Activated CD8-positive, alpha-beta memory T cell treated with anti-CD3 and anti-CD28 coated beads, Interleukin-2, amount 50 U/mL, for 24 hours (primary cell): ENCODE measurements around the gene GSTM2.
"Not testable (repeated sequence)": the region's sequence is repeated elsewhere in the genome, so short reads cannot be mapped to it uniquely, and the experiment has no call there.

Source experiments
- DNase-seq: peaks from one replicate; pipeline ENCODE4 v3.0.0-alpha.2; 2020; ENCODE audit errors: extremely low read depth

Gene GSTM2

GRCh38 chr1:109644670-109645069, 23.2 kb upstream of the GSTM2 start:
- no peak for DNase-seq

GRCh38 chr1:109649491-109649914, 18.4 kb upstream of the GSTM2 start:
- DNase-seq, result no peak

GRCh38 chr1:109650609-109651008, 17.2 kb upstream of the GSTM2 start:
- no peak for DNase-seq

DNA sequence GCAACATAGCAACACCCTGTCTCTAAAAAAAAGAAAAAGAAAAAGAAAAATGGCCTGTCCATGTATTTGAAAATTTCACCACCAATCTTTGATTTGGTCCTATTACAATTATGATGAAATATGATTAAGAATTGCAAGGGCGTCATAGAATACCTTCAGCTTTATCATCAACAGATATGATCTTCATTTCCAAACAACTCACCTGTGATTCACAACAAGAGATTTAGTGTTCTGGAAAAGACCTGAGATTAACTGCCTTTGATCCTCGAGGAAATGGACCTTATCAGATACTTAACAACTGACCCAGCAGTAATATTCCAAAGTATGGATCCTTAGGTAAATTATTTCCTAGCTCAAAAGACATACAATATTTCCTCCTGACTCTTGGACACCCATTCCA, 15.5 kb upstream of the GSTM2 start:
- no peak for DNase-seq

- no peak for DNase-seq
These were observed 14.6 kb upstream of the GSTM2 start for GRCh38 chr1:109653306-109653705.

- DNase-seq, result no peak
These were observed 13.3 kb upstream of the GSTM2 start for GRCh38 chr1:109654519-109654918.

DNA sequence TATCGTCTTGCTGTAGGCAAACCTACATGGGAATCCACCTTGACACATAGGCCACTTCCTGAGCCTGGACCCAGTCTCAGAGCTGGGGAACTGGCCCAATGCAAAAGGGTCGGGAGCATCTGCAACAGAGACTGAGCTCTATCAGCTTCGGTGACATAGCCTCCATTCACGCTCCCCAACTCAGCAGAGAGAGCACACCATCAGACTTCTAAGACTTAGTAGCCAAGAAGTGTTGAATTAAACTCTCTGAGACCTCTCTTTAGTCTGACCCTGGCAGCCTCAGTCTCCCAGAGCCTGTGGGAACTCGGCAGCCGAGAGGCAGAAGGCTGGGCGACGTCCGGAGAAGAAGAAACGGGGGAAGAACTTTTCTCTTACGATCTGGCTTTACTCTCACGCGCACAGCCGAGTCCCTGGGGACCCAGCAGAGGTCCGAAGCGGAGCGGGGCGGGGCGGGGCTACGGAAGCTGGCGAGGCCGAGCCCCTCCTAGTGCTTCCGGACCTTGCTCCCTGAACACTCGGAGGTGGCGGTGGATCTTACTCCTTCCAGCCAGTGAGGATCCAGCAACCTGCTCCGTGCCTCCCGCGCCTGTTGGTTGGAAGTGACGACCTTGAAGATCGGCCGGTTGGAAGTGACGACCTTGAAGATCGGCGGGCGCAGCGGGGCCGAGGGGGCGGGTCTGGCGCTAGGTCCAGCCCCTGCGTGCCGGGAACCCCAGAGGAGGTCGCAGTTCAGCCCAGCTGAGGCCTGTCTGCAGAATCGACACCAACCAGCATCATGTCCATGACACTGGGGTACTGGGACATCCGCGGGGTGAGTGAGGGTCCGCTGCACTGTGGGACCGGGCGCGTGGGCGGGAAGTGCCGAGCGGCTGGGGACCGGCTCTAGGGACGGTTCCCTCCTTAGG, 12.0 kb upstream of the GSTM2 start, which contains the start of gene GSTM4:
Gene GSTM4 (plus strand): TSS at position 485 of the 905 bp plus-strand sequence. CDS start 291 bp downstream, at position 776.
- DNase-seq, result no peak

GRCh38 chr1:109657395-109657794, 10.5 kb upstream of the GSTM2 start:
- no peak for DNase-seq

DNA sequence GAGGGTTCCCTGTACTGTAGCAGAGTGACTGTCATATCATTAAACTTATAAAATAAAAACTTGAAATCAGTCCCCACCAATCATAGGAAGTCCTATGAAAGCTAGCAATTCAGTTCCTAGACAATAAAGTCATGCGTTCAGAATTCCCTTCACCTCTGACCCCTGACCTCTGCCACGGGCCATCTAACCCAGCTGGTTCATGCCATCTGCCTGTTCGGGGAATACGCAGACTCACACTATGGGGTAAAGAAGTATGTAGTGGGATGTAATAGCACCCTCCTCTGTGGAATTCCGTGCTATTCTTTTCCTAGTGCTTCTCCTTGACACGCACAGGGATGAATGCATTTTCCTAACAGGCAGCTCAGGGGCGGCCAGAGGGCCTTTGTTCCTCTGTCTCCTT, 9.9 kb upstream of the GSTM2 start:
- DNase-seq, result no peak

DNA sequence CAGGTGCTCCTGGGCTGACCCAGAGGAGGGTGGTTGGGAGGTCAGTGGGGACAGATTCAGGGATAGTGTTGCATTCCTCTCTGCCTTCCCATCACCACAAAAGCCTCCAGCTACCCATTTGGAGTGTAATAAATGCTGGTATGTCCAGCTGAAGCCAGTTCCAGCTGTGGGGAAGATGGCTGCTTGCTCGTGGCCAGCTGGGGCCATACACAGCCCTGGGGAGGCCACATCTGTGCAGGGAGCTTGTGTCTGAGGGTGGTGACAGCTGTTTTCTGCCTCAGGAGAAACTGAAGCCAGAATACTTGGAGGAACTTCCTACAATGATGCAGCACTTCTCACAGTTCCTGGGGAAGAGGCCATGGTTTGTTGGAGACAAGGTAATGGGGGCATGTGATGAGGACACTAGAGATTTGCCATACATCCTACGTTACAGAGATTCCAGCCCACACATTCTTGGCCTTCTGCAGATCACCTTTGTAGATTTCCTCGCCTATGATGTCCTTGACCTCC, 9.3 kb upstream of the GSTM2 start:
- no peak for DNase-seq

DNA sequence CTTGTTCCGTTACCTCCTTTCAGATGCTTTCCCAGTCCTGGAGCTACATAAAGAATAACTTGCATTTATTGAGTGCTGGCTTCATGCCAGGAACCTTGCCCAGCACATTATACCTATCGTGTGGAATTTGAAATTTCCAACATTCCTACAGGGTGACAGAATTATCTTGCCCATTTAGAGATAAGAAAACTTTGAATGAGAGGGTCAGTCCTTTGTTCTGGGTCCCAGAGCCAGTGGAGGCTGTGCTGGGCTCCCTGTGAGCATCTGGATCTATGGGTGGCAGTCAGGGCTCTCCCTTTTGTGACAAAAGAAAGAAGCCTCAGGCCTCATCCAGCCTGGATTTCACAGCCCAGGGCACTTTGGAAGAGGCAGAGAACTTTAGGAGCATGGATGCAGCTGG, 8.7 kb upstream of the GSTM2 start:
- no peak for DNase-seq

GRCh38 chr1:109659997-109660690, 7.7 kb upstream of the GSTM2 start:
- no peak for DNase-seq

- not testable (repeated sequence) for DNase-seq
These were observed 7.2 kb upstream of the GSTM2 start for GRCh38 chr1:109660691-109661026.

- no peak for DNase-seq
These were observed 6.5 kb upstream of the GSTM2 start for GRCh38 chr1:109661391-109661790.

DNA sequence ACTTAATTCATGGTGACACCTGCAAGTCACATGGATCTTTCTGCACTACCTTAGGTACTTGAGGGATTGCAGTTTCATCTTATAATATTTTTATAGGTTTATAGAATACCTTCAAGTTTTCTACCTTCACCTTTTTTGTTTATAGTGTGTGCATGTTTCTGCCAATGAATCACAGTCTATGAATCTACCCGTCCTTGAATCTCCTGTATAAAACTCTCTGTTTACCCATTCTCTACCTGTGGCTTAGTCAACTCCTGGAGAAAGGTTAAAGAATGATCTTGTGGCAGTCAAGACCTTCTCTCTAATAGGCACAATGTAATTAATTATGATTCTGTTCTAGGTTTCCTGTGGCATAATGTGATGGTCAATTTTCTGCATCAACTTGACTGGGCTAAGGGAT, 3.2 kb upstream of the GSTM2 start:
- DNase-seq, result no peak

DNA sequence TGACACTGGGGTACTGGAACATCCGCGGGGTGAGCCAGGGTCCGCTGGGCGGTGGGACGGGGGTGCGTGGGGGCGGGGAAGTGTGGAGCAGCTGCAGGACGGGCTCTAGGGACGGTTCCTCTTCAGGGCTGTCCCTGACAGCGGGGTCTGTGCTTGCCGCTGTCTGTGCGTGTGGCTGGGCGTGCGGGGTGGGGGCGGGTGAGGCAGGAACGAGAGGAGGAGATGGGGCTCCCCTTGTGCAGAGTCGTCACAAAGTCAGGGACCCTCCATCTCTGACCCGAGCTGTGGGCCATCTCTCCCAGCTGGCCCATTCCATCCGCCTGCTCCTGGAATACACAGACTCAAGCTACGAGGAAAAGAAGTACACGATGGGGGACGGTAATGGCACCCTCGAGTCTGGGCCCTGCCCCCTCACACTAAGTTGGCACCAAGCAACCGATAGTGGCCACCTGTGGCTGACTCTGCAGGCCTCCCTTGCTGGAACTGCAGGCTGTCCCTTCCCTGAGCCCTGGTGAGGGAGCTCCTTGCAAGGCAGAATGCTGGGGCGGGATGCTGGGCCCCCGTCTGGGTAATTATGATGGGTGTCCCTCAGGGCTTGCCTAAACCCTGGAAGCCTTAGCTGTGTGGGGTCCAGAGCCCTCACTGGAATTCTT, 392 bp downstream of the GSTM2 start:
- no peak for DNase-seq

DNA sequence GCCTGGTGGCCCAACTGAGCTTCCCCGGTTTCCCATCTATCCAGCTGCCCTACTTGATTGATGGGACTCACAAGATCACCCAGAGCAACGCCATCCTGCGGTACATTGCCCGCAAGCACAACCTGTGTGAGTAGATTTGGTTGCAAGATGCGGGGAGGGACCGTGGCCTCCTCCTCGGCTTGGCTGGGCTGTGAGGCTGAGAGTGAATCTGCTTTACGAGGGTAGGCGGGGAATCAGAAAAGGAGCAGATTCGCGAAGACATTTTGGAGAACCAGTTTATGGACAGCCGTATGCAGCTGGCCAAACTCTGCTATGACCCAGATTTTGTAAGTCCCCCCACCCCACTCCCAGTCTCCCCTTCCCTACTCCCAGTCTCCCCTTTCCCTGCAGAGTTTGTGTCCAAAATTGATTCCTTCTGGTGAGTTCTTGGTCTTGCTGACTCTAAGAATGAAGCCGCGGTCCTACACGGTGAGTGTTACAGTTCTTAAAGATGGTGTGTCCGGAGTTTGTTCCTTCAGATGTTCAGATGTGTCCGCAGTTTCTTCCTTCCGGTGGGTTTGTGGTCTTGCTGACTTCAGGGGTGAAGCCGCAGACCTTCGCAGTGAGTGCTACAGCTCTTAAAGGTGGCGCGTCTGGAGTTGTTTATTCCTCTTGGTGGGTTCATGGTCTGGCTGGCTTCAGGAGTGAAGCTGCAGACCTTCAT, 1.5 kb downstream of the GSTM2 start:
- no peak for DNase-seq

DNA sequence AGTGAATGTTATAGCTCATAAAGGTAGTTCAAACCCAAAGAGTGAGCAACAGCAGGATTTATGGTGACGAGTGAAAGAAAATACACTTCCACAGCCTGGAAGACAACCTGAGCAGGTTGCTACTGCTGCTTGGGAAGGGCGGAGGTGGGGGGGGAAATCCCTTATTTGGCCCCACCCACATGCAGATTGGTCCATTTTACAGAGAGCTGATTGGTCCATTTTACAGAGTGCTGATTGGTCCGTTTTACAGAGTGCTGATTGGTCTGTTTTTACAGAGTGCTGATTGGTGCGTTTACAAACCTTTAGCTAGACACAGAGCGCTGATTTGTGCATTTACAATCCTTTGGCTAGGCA, 2.1 kb downstream of the GSTM2 start:
- not testable (repeated sequence) for DNase-seq

- no peak for DNase-seq
These were observed 3.2 kb downstream of the GSTM2 start for GRCh38 chr1:109671067-109671466.

- DNase-seq, result not testable (repeated sequence)
These were observed 6.0 kb downstream of the GSTM2 start for GRCh38 chr1:109673861-109674260.

GRCh38 chr1:109676683-109677381, 9.0 kb downstream of the GSTM2 start:
- DNase-seq, result not testable (repeated sequence)
